ENCODE results near the gene SCN1B.
"Not testable (repeated sequence)": the region's sequence is repeated elsewhere in the genome, so short reads cannot be mapped to it uniquely, and the experiment has no call there.

SCN1B gene

GRCh38 chr19:35030257-35031071 lies at the start of gene SCN1B:
TSS of gene SCN1B (plus strand) at chr19:35030470. CDS start at chr19:35030821, 351 bp downstream.
- DNase-seq = peak; percentile 55

- no peak for DNase-seq
Observed at GRCh38 chr19:34982275-34982674, 48.0 kb upstream of the SCN1B start.

GRCh38 chr19:34983786-34984185 lies 46.5 kb upstream of the SCN1B start:
- DNase-seq = no peak

- DNase-seq = no peak
Observed at GRCh38 chr19:34984287-34984686, 46.0 kb upstream of the SCN1B start.

GRCh38 chr19:34985249-34986022 lies 44.8 kb upstream of the SCN1B start:
- DNase-seq = no peak

- no peak for DNase-seq
Observed at GRCh38 chr19:34988119-34988518, 42.2 kb upstream of the SCN1B start.

GRCh38 chr19:34989298-34989697 lies 41.0 kb upstream of the SCN1B start:
- no peak for DNase-seq

- DNase-seq = no peak
Observed at GRCh38 chr19:34990578-34991192, 39.6 kb upstream of the SCN1B start.

- no peak for DNase-seq
Observed at GRCh38 chr19:34991542-34992333, 38.5 kb upstream of the SCN1B start.

GRCh38 chr19:34992582-34992981 lies 37.7 kb upstream of the SCN1B start:
- not testable (repeated sequence) for DNase-seq

- DNase-seq = no peak
Observed at GRCh38 chr19:34994286-34994642, 36.0 kb upstream of the SCN1B start.

GRCh38 chr19:34994643-34995541 lies 35.4 kb upstream of the SCN1B start:
- DNase-seq = no peak

- DNase-seq = no peak
Observed at GRCh38 chr19:34995551-34995950, 34.7 kb upstream of the SCN1B start.

- peak; percentile 47 for DNase-seq
Observed at GRCh38 chr19:34997071-34997617, 33.1 kb upstream of the SCN1B start.

GRCh38 chr19:34998224-34998623 lies 32.0 kb upstream of the SCN1B start:
- not testable (repeated sequence) for DNase-seq

- no peak for DNase-seq
Observed at GRCh38 chr19:34998777-34999497, 31.3 kb upstream of the SCN1B start.

- DNase-seq = peak; percentile 76
Observed at GRCh38 chr19:34999498-35000337, 30.6 kb upstream of the SCN1B start, which contains the start of gene GRAMD1A. TSS of gene GRAMD1A (plus strand) at chr19:35000323. CDS start at chr19:35000479, 156 bp downstream.

- DNase-seq = no peak
Observed at GRCh38 chr19:35000338-35000646, 30.0 kb upstream of the SCN1B start.

GRCh38 chr19:35000647-35001501 lies 29.4 kb upstream of the SCN1B start:
- peak; percentile 68 for DNase-seq
